Measurements from ENCODE around the gene CHSY1.
"Not testable (repeated sequence)": the region's sequence is repeated elsewhere in the genome, so short reads cannot be mapped to it uniquely, and the experiment has no call there.

CHSY1 gene

DNA sequence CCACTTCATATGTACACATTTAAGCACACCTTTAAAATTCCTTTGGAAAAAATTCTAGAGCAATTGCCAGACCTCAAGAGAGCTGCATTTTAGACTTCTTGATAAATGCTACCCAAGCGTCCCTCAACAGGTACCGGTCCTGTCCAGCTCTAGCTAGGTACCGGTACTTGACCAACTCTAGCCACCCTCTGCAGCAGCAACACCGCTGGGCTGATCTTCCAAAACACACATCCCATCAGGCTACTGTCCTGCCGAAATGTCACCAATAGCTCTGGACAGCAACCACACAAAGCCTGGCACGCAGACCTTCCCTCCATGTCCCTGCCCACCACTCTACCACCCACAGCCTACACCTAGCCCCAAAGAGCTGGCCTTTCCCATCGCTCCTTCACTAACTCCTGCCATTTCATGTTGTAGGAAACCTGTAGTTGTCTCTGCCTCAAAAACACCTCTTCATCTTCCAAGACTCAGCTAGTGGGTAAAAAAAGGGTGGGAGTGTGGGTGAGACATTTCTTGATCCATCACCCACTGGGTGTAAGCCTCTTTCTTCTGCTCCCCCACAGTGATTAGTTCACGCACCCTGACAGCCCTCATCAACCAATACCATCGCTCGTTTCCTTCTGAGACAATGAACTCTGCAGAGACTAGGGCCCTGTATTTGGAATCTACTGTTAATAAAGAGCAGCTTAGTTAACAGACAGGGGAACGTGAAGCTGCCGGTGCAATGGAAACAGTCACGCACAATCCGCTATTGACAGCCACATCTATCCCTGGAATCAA lies 6.8 kb downstream of the CHSY1 start:
- in situ Hi-C loops (cut with HindIII; ENCODE audit: low sequenced_read_pairs), result loop anchor here (5.0 kb wide), 1 partner anchor 53 kb away; no protein-coding TSS in a partner anchor

DNA sequence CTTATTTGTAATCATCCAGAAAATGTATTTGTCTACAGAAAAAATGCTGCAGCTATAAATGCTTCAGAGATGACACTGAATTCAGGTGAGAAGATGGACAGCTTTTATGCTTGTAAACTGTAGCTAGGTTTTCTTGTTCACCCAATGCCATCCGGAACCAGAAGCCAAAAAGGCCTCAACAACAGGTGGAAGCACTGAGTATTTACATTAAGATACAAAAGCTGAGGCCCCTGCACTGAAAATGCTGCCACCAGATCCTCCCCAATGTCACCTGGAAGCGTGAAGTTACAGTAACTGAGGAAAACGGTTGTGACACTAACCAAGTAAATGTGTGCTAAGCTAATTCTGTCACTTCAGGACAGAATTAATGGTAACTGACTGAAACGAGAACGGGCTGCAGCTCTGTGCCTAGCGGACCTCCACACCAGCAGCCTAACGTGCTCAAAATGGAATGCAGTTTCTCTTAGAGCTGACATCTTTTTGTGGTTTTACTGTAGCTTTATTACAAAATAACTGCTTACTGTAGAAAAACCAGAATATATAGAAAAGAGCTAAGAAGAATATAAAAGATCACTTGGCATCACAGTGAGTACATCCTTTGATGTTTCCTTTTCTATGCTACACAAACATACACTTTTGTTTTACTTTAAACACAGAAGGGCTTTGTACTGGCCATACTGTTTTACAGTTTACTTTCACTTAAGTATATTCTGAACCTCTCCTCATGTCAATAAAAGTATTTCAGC lies 7.6 kb downstream of the CHSY1 start:
- in situ Hi-C loops (cut with HindIII; ENCODE audit: low sequenced_read_pairs), result loop anchor here (5.0 kb wide), 1 partner anchor 52 kb away; no protein-coding TSS in a partner anchor

- in situ Hi-C loops (cut with HindIII; ENCODE audit: low sequenced_read_pairs), result loop anchor here (5.0 kb wide), 1 partner anchor 51 kb away; no protein-coding TSS in a partner anchor
Observed at GRCh38 chr15:101243420-101243819, 8.4 kb downstream of the CHSY1 start.

GRCh38 chr15:101242999-101243336 lies 8.9 kb downstream of the CHSY1 start:
- in situ Hi-C loops (cut with HindIII; ENCODE audit: low sequenced_read_pairs), result loop anchor here (5.0 kb wide), 1 partner anchor 51 kb away; no protein-coding TSS in a partner anchor

- in situ Hi-C loops (cut with HindIII; ENCODE audit: low sequenced_read_pairs), result loop anchor here (5.0 kb wide), 1 partner anchor 50 kb away; no protein-coding TSS in a partner anchor
Observed at GRCh38 chr15:101242160-101242998, 9.5 kb downstream of the CHSY1 start.

DNA sequence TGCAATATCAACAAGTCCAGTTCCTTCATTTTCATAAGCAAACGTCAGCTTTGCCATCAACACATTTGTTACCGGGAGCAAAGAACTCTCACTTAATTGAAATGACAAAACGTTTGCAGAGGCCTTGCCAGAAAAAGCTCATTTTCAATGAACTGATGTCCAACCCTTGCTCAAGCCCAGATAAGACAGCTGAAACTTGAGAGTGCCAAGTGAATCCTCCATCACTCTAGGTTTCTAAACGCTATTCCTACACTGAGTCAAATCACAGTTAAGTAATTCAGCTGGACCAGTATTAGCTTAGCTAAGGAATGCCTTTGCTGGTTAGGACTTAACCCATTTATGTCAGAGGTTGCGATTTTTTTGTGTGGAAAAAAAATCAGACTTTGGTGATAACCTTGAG lies 11.5 kb downstream of the CHSY1 start:
- in situ Hi-C loops (cut with HindIII; ENCODE audit: low sequenced_read_pairs), result loop anchor here (5.0 kb wide), 1 partner anchor 48 kb away; no protein-coding TSS in a partner anchor

- in situ Hi-C loops (cut with HindIII; ENCODE audit: low sequenced_read_pairs), result loop anchor here (5.0 kb wide), 1 partner anchor 47 kb away; no protein-coding TSS in a partner anchor
Observed at GRCh38 chr15:101239724-101240136, 12.1 kb downstream of the CHSY1 start.

DNA sequence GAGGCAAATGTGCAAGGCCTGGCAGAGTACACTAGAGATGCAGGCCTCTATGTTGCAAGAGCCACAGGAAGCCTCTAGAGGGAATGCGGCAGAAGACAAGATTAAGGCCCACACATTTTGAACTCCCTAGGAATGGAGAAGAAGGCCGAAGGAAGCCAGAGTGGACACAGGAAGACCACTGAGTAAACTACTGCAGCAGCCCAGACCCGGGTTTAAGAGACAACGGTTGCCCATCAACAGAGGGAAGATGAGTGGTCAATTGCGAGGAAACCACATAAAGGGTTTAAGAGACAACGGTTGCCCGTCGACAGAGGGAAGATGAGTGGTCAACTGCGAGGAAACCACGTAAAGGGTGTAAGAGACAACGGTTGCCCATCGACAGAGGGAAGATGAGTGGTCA lies 14.6 kb downstream of the CHSY1 start:
- in situ Hi-C loops (cut with HindIII; ENCODE audit: low sequenced_read_pairs), result no loop called here

- in situ Hi-C loops (cut with HindIII; ENCODE audit: low sequenced_read_pairs), result no loop called here
Observed at GRCh38 chr15:101233651-101234280, 18.1 kb downstream of the CHSY1 start.

- in situ Hi-C loops (cut with HindIII; ENCODE audit: low sequenced_read_pairs), result no loop called here
Observed at GRCh38 chr15:101232677-101233076, 19.2 kb downstream of the CHSY1 start.

GRCh38 chr15:101228313-101228712 lies 23.5 kb downstream of the CHSY1 start:
- in situ Hi-C loops (cut with HindIII; ENCODE audit: low sequenced_read_pairs), result no loop called here

DNA sequence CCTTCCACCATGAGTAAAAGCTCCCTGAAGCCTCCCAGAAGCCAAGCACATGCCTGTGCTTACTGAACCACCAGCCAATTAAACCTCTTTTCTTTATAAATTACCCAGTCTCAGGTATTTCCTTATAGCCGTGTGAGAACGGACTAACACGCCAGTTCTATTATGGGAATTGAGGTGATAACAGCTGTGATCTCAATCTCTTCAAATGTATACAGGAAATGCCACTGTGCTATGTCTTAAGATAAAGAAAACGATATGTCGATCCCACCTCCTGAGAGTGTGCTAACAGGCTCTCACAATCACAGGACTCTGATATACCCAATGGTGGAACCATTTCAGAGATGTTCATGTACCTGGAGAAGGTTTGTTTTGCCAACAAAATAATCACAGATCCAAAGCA lies 26.2 kb downstream of the CHSY1 start:
- in situ Hi-C loops (cut with HindIII; ENCODE audit: low sequenced_read_pairs), result no loop called here

GRCh38 chr15:101221902-101222301 lies 29.9 kb downstream of the CHSY1 start:
- in situ Hi-C loops (cut with HindIII; ENCODE audit: low sequenced_read_pairs), result no loop called here

GRCh38 chr15:101220060-101220459 lies 31.8 kb downstream of the CHSY1 start:
- in situ Hi-C loops (cut with HindIII; ENCODE audit: low sequenced_read_pairs), result no loop called here

- in situ Hi-C loops (cut with HindIII; ENCODE audit: low sequenced_read_pairs), result no loop called here
Observed at GRCh38 chr15:101219441-101219840, 32.4 kb downstream of the CHSY1 start.

DNA sequence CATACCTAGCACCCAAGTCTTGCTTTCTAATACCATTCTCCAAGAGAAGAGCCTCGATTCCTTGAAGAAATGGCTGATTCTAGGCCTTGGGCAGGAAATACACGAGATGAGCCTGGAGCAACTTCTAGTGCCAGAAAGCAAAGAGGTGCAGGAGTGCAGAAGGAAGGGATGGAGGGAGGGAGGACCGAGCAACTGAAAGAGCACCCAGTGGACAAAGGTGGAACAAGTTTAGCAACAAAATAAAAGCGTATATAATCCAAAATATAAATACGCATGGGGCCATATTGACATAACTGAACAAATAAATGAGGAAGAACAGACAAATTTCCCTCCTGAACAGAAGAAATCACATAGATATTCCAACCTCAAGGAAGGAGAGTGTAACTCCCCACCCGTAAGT lies 34.4 kb downstream of the CHSY1 start:
- in situ Hi-C loops (cut with HindIII; ENCODE audit: low sequenced_read_pairs), result no loop called here

GRCh38 chr15:101216100-101216499 lies 35.7 kb downstream of the CHSY1 start:
- in situ Hi-C loops (cut with HindIII; ENCODE audit: low sequenced_read_pairs), result no loop called here

GRCh38 chr15:101215681-101216080 lies 36.2 kb downstream of the CHSY1 start:
- in situ Hi-C loops (cut with HindIII; ENCODE audit: low sequenced_read_pairs), result no loop called here

DNA sequence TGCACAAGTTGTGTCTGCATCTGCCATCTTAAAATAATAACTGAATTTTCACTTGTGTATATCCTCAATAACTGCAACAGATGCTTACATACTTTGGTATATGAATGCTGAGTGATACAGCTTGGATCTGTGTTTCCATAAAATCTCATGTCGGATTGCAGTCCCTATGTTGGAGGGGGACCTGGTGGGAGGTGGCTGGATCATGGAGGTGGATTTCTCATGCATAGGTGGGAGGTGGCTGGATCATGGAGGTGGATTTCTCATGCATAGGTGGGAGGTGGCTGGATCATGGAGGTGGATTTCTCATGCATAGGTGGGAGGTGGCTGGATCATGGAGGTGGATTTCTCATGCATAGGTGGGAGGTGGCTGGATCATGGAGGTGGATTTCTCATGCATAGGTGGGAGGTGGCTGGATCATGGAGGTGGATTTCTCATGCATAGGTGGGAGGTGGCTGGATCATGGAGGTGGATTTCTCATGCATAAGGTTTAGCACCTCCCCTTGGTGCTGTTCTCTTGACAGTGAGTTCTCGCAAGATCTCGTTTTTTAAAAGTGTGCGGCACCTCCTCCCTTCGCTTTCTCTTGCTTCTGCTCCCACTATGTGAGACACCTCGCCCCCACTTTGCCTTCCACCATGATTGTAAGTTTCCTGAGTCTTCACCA lies 37.3 kb downstream of the CHSY1 start:
- in situ Hi-C loops (cut with HindIII; ENCODE audit: low sequenced_read_pairs), result not testable (repeated sequence)

DNA sequence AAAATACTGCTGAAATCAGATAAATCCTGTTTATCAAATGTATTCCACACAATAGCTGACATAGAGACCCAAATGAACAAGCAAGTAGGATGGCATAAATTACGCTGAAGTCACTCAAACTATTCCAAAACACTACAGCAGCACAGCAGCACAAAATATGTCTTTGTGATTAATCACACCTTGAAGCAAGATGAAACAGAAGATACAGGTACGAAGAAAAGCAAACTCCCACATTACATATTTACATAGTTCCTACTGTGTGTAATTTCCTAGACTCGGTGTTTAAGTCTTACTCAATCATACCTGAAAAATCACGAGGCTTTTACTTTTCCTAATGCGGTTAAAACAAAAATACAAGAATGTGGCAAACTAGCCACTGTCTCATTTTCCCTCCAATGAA lies 38.3 kb downstream of the CHSY1 start:
- in situ Hi-C loops (cut with HindIII; ENCODE audit: low sequenced_read_pairs), result no loop called here
